Activated T-helper 2 cell treated with anti-CD3 and anti-CD28 coated beads, Interferon-gamma antibody, Interleukin-2, Interleukin-4, amounts not matched to agents 10 μg/mL and 5 μg/mL and 100 μg/mL, durations not matched to agents 14 hours and 24 hours and 36 hours (primary cell): ENCODE data around the gene EIF3A. TPM values are rescaled to one million over a fixed set of nuclear protein-coding genes. Genes with fewer than 3 reads are reported as not detected.

Source experiments
- DNase-seq: peaks from one replicate; pipeline ENCODE4 v3.0.0; 2021; ENCODE audit warnings: low spot score
- H3K27ac Mint-ChIP-seq: one replicate; pipeline ENCODE4 v1.8.0; 2021; ENCODE audit warnings: mixed read lengths
- H3K27me3 Mint-ChIP-seq: one replicate; pipeline ENCODE4 v1.8.0; 2021; ENCODE audit warnings: low read depth, mixed read lengths
- H3K36me3 Mint-ChIP-seq: one replicate; pipeline ENCODE4 v1.8.0; 2021; ENCODE audit warnings: low read depth, mixed read lengths
- H3K4me1 Mint-ChIP-seq: one replicate; pipeline ENCODE4 v1.8.0; 2021; ENCODE audit warnings: low read depth, mixed read lengths
- H3K4me3 Mint-ChIP-seq: one replicate; pipeline ENCODE4 v1.8.0; 2021; ENCODE audit warnings: low read depth, mild to moderate bottlenecking, moderate library complexity, mixed read lengths
- H3K9me3 Mint-ChIP-seq: one replicate; pipeline ENCODE4 v1.8.0; 2021; ENCODE audit warnings: mixed read lengths
- intact Hi-C: fragments of 100-400 bp; cut with micrococcal nuclease; formaldehyde crosslinking; loops from one replicate; pipeline ENCODE4 v1.15.1; 2023
- total RNA-seq: library from RNA; stranded (reverse); gene quantifications from 2 replicates; pipeline ENCODE4 v1.2.3, GENCODE V29; 2022

The EIF3A gene
- total RNA-seq, 1 donor from 2014 or later, result 164 TPM

DNA sequence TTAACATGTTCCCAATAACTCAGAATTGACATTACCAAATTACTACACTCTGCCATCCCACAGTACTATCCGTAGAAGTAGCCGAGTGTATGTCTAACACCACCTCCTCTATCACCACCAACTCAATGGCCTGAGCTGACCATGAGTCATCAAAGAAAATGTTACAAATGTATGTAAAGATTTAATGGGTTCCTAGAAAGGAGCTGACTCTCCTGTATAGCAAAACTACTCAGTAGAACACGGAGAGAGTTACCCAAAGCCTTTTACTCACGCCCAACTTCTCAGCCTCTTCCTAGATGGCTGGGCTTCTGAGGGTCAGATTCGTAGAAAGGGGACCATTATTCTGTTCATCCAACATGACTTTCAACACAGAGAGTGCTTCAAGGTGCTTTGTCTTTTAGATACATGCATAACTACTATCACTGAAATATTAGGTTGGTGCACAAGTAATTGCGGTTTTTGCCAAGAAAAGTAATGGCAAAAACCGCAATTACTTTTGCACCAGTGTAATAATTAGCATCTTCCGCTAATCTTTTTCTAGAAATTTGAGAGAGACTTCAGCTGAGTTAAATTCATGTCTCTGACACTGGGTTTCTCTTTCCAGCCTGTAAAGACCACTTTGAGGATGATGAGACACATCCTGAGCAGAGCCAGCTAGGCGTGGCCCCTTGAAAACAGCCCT is 75.1 kb downstream of the EIF3A start:
- no peaks in the 10 kb centered on the region for H3K4me1 Mint-ChIP-seq
- H3K9me3 Mint-ChIP-seq, result no peaks in the 10 kb centered on the region
- H3K27me3 Mint-ChIP-seq, result peaks cover 7% of the 10 kb centered on the region
- H3K36me3 Mint-ChIP-seq, result no peaks in the 10 kb centered on the region
- no peak for DNase-seq
- H3K27ac Mint-ChIP-seq, result no peak overlapping the region
- intact Hi-C loops, result no loop called here
- H3K4me3 Mint-ChIP-seq, result no peak overlapping the region

DNA sequence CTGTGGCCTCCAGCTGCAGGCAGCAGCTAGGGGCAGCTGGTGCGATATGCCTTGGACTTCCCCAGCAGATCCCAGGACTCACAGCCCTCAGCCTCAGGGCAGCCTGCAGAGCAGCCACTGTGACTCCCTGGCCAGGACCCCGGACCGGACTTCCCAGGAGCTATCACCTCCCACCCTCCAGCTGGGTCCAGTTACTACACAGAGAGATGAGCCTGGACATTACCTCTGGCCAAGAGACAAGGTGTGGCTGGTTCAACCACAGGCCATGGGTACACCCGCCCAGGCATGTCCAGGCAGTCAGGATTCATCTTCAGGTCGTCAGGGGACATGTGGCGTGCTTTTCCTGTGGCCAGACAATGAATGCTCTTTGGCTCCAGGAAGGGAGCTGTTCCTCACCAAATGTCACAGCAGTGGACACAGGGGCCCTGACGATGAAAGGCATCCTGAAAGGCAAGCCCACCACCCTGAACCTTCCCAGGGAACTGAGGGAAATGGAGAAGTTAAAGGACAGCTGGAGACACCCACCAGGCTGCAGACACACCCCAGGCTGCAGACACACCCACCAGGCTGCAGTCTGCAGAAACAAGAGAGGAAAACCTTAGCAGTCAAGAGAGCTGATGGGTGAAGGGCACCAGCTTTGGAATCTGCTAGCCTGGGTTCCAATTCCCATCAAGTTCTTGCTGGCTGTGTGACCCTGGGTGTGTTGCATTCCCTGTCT is 76.9 kb downstream of the EIF3A start:
- Mint-ChIP-seq H3K36me3 (no peaks in the 10 kb centered on the region), H3K4me1 (no peaks in the 10 kb centered on the region), H3K4me3 (no peak overlapping the region), H3K9me3 (no peaks in the 10 kb centered on the region), H3K27me3 (peaks cover 9% of the 10 kb centered on the region), H3K27ac (no peak overlapping the region)
- intact Hi-C loops, result no loop called here
- no peak for DNase-seq

DNA sequence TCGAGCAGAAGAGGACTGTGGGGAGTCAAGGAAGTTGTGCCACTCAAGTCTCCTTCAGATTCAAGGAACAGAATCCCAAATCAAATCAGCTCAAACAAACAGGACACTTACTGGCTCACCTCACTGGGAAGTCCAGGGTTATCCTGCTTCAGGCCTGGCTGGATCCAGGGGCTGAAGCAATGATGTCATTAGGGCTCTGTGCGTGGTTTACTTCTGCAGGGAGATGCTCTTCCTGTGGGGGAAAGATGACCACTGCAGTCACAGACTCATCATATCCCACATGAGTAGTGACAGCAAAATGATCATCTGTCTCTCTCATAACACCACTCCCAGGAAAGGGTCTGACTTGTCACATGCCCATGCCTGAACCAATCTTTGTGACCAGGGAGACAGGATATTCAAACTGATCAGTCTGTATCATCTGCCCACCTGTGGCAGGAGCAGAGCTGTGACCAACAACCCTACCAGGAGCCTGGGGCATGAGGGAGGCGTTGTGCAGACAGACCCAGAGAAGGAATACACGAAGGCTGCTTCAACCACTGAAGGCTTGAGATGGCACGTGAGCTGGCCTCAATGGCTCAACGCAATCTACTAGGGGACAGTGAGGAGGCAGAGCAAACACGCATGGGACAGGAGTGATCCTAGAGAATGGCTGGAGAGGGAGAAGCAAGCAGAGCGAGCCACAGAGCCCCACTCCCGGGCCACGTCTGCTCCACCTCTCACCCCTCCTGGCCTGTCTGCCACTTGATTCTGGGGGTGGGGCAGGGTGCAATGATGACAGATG is 78.7 kb downstream of the EIF3A start:
- peaks cover 19% of the 10 kb centered on the region for H3K27me3 Mint-ChIP-seq
- DNase-seq, result no peak
- no peak overlapping the region for H3K27ac Mint-ChIP-seq
- no peaks in the 10 kb centered on the region for H3K4me1 Mint-ChIP-seq
- no peaks in the 10 kb centered on the region for H3K9me3 Mint-ChIP-seq
- H3K4me3 Mint-ChIP-seq, result no peak overlapping the region
- no peaks in the 10 kb centered on the region for H3K36me3 Mint-ChIP-seq
- intact Hi-C loops, result no loop called here

DNA sequence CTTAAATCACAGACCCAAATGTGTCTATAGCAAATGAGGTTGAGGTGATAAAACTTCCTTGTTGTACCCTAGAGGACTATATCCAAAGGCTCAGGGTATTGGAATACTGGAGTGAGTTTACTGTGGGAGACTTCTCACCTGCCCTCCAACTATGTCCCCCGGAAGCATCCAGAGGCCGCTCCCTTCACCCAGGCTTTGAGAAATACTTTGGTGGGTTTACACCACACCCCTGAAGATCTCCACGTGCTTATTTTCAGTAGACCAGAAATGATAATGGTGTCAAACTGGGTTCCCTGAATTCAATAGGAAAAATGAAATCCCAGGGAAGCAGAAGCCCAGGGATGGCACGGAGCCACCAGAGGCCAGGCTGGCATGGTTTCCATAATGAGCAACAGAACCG is 82.4 kb downstream of the EIF3A start:
- no peaks in the 10 kb centered on the region for H3K4me1 Mint-ChIP-seq
- no peak overlapping the region for H3K4me3 Mint-ChIP-seq
- no peak overlapping the region for H3K27ac Mint-ChIP-seq
- no peaks in the 10 kb centered on the region for H3K36me3 Mint-ChIP-seq
- intact Hi-C loops, result no loop called here
- peaks cover 30% of the 10 kb centered on the region for H3K27me3 Mint-ChIP-seq
- DNase-seq, result no peak
- H3K9me3 Mint-ChIP-seq, result no peaks in the 10 kb centered on the region

DNA sequence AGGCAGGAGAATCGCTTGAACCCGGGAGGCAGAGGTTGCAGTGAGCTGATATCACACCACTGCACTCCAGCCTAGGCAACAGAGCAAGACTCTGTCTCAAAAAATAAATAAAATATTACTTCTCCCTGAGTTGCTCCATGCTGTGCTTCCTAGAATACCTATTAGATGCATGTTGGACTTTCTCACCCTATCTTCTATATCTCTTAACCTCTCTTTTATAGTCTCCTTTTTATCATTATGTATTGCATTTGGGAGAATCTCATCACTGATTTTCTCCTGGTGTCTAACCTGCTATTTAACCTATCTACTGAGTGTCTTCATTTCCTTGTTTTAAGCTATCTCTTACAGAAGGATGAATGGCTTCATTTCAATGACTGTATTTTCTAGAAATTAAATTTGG is 83.2 kb downstream of the EIF3A start:
- Mint-ChIP-seq H3K4me1 (no peaks in the 10 kb centered on the region), H3K4me3 (no peak overlapping the region), H3K27me3 (peaks cover 34% of the 10 kb centered on the region), H3K36me3 (no peaks in the 10 kb centered on the region), H3K27ac (no peak overlapping the region), H3K9me3 (no peaks in the 10 kb centered on the region)
- intact Hi-C loops, result no loop called here
- no peak for DNase-seq

DNA sequence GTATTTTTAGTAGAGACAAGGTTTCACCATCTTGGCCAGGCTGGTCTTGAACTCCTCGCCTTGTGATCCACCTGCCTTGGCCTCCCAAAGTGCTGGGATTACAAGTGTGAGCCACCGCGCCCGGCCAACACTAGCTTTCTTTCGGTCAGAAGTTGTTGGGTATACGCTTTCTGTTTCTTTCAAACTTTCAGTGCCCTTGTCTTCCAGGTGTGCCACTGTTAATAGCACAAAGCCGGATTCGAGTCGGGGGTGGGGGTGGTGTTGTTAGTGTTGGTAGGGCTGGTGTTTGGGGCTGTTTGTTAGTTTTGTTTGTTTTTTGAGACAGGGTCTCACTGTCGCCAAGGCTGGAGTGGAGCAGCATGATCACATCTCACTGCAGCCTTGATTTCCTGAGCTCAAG is 84.9 kb downstream of the EIF3A start:
- Mint-ChIP-seq H3K27ac (no peak overlapping the region), H3K4me3 (no peak overlapping the region), H3K27me3 (peaks cover 41% of the 10 kb centered on the region), H3K9me3 (no peaks in the 10 kb centered on the region), H3K36me3 (no peaks in the 10 kb centered on the region), H3K4me1 (no peaks in the 10 kb centered on the region)
- DNase-seq, result no peak
- intact Hi-C loops, result no loop called here

DNA sequence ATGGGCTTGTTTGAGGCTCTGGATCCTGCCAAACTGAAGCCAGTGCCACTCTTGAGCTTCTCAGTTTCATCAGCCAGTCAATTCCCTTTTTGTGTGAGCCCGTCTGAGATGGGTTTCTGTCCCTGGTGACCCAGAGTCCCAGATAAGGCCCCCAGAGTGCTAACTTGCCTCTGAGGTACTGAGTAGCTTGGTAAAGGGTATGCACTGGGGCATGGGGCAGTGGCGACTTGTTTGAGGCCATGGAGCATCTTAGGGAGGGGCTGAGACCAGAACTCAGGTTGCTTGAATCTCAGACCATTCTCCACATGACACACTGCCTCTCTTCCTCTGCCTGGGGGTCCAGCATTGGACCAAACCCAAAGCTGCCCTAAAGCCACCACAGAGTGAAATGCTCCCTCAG is 86.3 kb downstream of the EIF3A start:
- Mint-ChIP-seq H3K27ac (no peak overlapping the region), H3K9me3 (no peaks in the 10 kb centered on the region), H3K4me1 (no peaks in the 10 kb centered on the region), H3K27me3 (peaks cover 49% of the 10 kb centered on the region), H3K4me3 (no peak overlapping the region), H3K36me3 (no peaks in the 10 kb centered on the region)
- no peak for DNase-seq
- intact Hi-C loops, result no loop called here

DNA sequence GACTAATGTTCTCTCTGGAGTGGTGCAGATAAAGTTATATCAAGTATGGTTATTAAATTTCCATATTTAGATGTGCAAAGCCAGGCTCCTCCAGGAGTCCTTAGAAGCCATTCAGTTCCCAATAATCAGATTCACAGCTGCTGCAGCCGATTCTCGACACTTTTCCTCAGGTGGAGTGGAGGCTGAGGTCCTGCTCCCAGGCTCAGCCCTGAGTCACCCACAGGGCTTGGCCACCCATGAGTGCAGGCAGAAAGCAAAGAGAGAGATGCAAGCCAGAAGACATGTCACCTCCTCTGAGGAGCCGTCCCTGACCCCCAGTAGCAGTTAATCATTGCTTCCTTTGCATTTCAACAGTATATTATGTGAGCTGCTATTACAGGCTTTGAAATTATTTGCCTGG is 87.4 kb downstream of the EIF3A start:
- Mint-ChIP-seq H3K9me3 (no peaks in the 10 kb centered on the region), H3K36me3 (no peaks in the 10 kb centered on the region), H3K27ac (no peak overlapping the region), H3K4me1 (no peaks in the 10 kb centered on the region), H3K27me3 (peaks cover 48% of the 10 kb centered on the region), H3K4me3 (no peak overlapping the region)
- no peak for DNase-seq
- intact Hi-C loops, result no loop called here

DNA sequence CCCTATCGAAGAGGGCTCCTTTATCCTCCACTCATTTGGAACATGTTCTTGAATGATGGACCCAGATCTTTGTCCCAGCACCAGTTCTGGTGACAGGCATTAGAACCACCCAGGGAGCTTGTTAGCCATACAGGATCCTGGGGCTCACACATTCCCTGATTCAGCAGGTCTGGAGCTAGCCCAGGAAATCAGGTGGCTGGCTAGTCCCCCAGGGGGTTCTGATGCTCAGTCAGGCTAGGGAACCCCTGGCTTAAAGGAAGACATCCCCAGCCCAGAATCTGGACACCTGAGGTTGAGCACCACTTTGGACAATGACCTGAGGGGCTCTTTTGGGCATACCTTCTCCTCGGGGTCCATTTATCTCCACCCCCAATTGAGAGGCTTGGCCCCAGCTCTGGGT is 88.1 kb downstream of the EIF3A start:
- intact Hi-C loops, result no loop called here
- Mint-ChIP-seq H3K4me3 (no peak overlapping the region), H3K9me3 (no peaks in the 10 kb centered on the region), H3K27me3 (peaks cover 46% of the 10 kb centered on the region), H3K27ac (no peak overlapping the region), H3K4me1 (peaks cover 5% of the 10 kb centered on the region), H3K36me3 (no peaks in the 10 kb centered on the region)
- no peak for DNase-seq

DNA sequence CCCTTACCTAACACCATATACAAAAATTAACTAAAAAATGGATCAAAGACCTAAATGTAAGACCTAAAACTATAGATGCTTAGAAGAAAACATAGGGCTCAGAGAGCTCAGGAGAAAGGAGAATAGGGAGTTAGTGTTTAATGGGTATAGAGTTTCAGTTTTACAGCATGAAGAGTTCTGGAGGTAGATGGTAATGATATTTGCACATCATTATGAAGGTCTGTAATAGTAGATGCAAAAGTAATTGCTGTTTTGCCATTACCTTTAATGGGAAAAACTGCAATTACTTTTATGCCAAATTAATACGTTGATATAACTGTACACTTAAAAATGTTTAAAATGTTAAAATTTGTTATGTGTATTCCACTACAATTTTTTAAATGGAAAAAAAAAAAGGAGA is 90.3 kb downstream of the EIF3A start:
- Mint-ChIP-seq H3K27me3 (peaks cover 43% of the 10 kb centered on the region), H3K4me1 (peaks cover 12% of the 10 kb centered on the region), H3K36me3 (peaks cover 3% of the 10 kb centered on the region), H3K27ac (no peak overlapping the region), H3K9me3 (peaks cover 9% of the 10 kb centered on the region), H3K4me3 (no peak overlapping the region)
- intact Hi-C loops, result no loop called here
- DNase-seq, result no peak

DNA sequence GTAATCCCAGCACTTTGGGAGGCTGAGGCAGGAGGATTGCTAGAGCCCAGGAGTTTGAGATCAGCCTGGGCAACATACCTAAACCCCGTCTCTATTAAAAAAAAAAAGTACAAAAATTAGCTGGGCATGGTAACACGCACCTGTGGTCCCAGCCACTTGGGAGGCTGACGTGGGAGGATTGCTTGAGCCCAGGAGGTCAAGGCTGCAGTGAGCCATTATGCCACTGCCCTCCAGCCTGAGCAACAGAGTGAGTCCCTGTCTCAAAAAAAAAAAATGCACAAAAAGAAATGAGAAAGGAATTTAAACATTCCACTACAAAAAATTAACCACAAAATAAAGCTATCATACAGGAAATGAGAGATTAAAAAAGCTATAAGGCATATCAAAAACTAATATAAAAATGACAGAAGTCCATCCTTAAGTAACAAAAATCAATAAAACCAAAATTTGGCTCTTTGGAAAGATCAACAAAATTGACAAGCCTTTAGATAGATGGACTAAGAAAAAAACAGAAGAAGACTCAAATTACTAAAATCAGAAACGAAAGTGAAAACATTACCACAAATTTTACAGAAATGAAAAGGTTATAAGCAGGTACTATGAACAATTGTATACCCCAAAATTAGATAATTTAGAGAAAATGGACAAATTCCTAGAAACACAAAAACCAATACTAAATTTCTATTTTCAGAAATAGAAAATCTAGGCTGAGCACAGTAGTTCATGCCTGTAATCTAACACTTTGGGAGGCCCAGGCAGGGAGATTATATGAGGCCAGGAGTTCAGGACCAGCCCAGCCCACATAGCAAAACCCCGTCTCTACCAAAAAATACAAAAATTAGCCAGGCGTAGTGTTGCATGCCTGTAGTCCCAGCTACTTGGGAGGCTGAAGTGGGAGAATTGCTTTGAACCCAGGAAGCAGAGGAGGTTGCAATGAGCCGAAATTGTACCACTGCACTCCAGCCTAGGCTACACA is 93.5 kb downstream of the EIF3A start:
- H3K27ac Mint-ChIP-seq, result no peak overlapping the region
- peaks cover 22% of the 10 kb centered on the region for H3K9me3 Mint-ChIP-seq

DNA sequence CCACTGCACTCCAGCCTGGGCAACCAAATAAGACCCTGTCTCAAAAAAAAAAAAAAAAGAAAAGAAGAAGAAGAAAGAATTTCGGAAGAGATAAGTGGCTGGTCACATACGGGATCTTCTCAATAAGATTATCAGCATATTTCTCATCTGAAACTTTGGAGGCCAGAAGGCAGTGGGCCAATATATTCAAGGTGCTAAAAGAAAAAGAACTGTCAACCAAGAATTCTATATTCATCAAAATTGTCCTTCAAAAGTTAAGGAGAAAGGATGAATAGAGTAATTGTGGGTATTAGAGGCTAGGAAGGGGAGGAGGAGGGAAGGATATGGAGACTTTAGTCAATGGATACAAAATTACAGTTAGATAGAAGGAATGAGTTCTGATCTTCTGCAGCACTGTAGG is 95.0 kb downstream of the EIF3A start:
- Mint-ChIP-seq H3K36me3 (peaks cover 9% of the 10 kb centered on the region), H3K4me1 (peaks cover 12% of the 10 kb centered on the region), H3K4me3 (no peak overlapping the region), H3K27me3 (peaks cover 34% of the 10 kb centered on the region), H3K27ac (no peak overlapping the region), H3K9me3 (peaks cover 22% of the 10 kb centered on the region)
- intact Hi-C loops, result no loop called here
- DNase-seq, result no peak

More for the DNA sequence above, 93.5 kb downstream of the EIF3A start:
- intact Hi-C loops, result no loop called here
- DNase-seq, result no peak
- peaks cover 12% of the 10 kb centered on the region for H3K4me1 Mint-ChIP-seq
- peaks cover 42% of the 10 kb centered on the region for H3K27me3 Mint-ChIP-seq
- no peak overlapping the region for H3K4me3 Mint-ChIP-seq
- H3K36me3 Mint-ChIP-seq, result peaks cover 9% of the 10 kb centered on the region
